K562 (cell line): Measurements from ENCODE around the gene PUS7.
"Not testable (repeated sequence)": the region's sequence is repeated elsewhere in the genome, so short reads cannot be mapped to it uniquely, and the experiment has no call there.

Experiments
- ESRRA ChIP-seq: fragments of 450-650 bp; IDR thresholded peaks from 2 replicates; pipeline ENCODE4 v1.6.1; 2014; ENCODE audit warnings: low read depth, mild to moderate bottlenecking, moderate library complexity, borderline replicate concordance
- ETV6 ChIP-seq, 3 experiments: fragments of 150-350 bp in 1 of 3; sonication (generic) in 1 of 3; formaldehyde crosslinking in 1 of 3; IDR thresholded peaks; 2 replicates each; pipeline versions ENCODE4 v1.6.1 to v1.8.0; 2014 to 2022; ENCODE audit warnings: borderline replicate concordance in 2 of 3, low read depth in 2 of 3, antibody characterized with exemption in 1 of 3, low read length in 1 of 3, mild to moderate bottlenecking in 1 of 3, missing genetic modification reagents in 1 of 3
- HNRNPK ChIP-seq: fragments of 200-400 bp; formaldehyde crosslinking; IDR thresholded peaks from one replicate; pipeline ENCODE4 v1.6.1; 2018; ENCODE audit warnings: mild to moderate bottlenecking, low read depth, low read length; ENCODE audit not compliant: poor library complexity, severe bottlenecking
- NFIC ChIP-seq: fragments of 450-650 bp; IDR thresholded peaks from 2 replicates; pipeline ENCODE4 v1.6.1; 2017; ENCODE audit warnings: mild to moderate bottlenecking, inconsistent platforms
- STAG1 ChIP-seq: sonication (generic); formaldehyde crosslinking; IDR thresholded peaks from 2 replicates; pipeline ENCODE4 v1.5.0; 2020; ENCODE audit warnings: missing genetic modification reagents, borderline replicate concordance
- ZFP36 ChIP-seq: fragments of 150-350 bp; IDR thresholded peaks from 2 replicates; pipeline ENCODE4 v1.6.1; 2018; ENCODE audit warnings: low read length, low read depth; ENCODE audit not compliant: partially characterized antibody
- ZNF224 ChIP-seq: sonication (generic); formaldehyde crosslinking; IDR thresholded peaks from 2 replicates; pipeline ENCODE4 v1.8.0; 2022; ENCODE audit warnings: mild to moderate bottlenecking, missing genetic modification reagents
- ZNF253 ChIP-seq: fragments of 250-450 bp; sonication (Bioruptor Pico); conservative IDR thresholded peaks from 2 replicates; pipeline ENCODE4 v1.6.1; 2021; ENCODE audit warnings: mild to moderate bottlenecking
- TF ChIP-seq, protein P1 (sequence below): sonication (generic); formaldehyde crosslinking; IDR thresholded peaks from 2 replicates; pipeline ENCODE4 v1.9.0; 2022; ENCODE audit warnings: mild to moderate bottlenecking, missing genetic modification reagents

DNA sequence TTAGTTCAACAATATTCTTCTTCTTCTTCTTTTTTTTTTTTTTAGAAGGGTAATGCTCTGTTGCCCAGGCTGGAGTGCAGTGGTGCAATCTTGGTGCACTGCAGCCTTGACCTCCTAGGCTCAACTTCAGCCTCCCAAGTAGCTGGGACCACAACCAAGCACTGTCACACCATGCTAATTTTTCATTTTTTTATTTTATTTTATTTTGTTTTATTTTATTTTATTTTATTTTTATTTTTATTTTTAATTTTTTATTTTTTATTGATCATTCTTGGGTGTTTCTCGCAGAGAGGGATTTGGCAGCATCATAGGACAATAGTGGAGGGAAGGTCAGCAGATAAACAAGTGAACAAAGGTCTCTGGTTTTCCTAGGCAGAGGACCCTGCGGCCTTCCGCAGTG is 112.3 kb downstream of the PUS7 start:
- not testable (repeated sequence) for TF ChIP-seq ZNF253; ESRRA; NFIC; ZFP36; HNRNPK; ETV6 (IDR thresholded peaks at IDR 0.05; ENCODE audit: borderline replicate concordance in 1 of 2, low read depth in 2 of 2, low read length in 1 of 2); ETV6 (CRISPR knock-in tag; IDR thresholded peaks at IDR 0.05; ENCODE audit: borderline replicate concordance); ZNF224 (CRISPR knock-in tag); STAG1 (CRISPR knock-in tag)
- TF ChIP-seq, protein P1, sequence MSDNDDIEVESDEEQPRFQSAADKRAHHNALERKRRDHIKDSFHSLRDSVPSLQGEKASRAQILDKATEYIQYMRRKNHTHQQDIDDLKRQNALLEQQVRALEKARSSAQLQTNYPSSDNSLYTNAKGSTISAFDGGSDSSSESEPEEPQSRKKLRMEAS (CRISPR knock-in tag): not testable (repeated sequence)
